GM19438 (cell line): ENCODE data around the gene OPCML.

Experiments
- ATAC-seq: cut with Tn5 transposase; IDR thresholded peaks from one replicate; pipeline ENCODE4 v1.9.1; 2021; ENCODE audit warnings: low read depth; ENCODE audit not compliant: unreplicated experiment

OPCML gene

GRCh38 chr11:133007027-133007584, 525.2 kb downstream of the OPCML start:
- no peak for ATAC-seq

DNA sequence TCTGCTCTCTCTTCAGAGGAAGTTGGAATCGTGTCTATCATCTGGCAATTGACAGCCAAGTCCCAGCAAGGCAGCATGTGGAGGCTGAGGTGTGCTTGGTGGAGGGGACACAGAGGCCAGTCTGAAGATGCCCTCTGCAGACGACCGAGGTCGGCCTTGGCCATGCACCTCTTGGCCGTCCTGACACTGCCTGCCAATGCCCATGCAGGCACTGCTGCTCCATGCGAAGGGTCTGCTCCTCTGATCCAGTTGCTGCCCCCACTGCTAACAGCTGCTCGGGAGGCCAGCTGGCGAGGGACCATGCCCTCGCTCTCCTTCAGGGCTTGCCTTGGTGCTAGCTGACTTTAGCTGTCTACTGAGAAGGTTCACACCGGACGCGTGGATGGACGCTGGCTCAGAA, 527.9 kb downstream of the OPCML start:
- no peak for ATAC-seq

- no peak for ATAC-seq
These were observed 532.8 kb downstream of the OPCML start for GRCh38 chr11:132999516-132999915.

GRCh38 chr11:132999031-132999430, 533.3 kb downstream of the OPCML start:
- no peak for ATAC-seq

DNA sequence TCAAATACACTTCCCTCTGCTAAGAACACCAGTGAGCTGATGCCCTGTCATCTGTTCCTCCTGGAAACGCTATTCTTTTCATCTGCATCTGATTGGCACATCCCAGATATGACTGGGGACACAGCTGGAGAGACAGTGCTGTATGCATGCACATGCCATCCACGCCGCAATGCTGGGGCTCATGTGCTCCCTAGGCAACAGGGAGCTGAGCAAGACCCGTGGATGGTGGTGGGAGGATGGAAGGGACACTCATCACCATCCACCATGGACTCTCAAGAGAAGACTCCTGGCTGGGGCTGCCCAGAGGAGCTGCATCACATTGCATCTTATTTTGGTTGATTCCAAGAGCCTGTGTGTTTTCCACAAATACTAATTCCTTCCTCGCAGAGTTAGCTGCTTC, 534.9 kb downstream of the OPCML start:
- ATAC-seq = no peak

GRCh38 chr11:132994966-132995365, 537.3 kb downstream of the OPCML start:
- no peak for ATAC-seq

DNA sequence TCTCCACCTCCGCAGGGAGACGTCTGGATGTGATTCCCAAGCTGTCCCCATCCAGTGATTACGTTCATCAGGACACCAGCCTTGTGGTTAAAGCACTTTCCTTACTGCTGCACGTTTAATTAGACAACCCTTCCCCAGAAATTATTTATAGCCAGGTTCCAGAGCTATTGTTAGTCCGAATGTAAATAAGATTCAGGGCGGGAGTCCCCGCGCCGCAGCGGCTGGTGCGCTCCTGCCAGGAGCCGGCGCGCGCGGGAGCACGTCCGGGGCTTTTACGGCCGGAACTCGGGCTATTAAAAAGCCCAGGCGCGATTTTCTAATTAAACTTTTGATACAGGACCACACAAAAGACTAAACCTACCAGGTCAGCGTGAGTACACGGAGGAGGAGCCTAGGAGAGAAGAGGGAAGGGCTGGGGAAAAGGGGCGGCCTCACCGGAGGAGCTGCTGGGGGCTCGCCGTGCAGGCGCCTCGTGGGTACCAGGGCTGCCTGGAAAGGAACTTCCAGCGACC, 538.3 kb downstream of the OPCML start:
- no peak for ATAC-seq

DNA sequence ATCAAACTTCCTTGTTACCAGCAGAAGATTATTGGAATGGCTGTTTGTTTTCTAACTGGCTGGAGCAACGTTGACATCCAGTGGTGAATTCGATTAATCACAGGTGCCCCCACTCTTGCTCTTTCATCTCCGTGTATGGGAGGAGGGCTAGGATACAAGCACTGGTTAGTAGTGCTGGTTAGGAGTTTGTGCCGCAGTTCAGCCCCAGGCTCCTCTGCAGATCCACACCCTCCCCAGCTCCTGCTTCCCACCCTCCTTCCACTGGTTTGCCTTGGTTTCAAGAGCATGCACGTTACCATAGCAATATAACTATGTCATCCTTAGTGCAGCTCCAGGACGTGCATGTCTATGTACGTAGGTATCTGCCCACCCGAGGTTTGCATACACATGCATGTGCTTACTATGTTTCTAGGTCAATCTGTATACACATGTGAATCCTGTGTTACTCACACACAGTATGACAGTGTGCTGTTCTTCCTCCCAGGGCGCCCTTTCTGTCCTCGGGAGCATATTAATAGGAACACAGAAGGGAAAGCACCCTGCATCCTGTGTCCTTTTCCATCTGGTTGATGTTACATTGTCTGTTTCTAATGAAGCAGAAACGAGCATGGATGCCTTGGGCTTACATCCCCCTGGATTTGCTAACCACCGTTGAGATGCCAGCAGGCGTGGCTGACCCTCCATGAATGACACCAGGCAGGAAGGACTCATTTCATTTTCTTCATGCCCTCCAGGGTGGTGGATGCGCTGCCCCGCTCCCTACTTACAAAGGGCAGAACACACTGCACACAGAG, 539.3 kb downstream of the OPCML start:
- no peak for ATAC-seq

- no peak for ATAC-seq
These were observed 543.9 kb downstream of the OPCML start for GRCh38 chr11:132988411-132988810.

DNA sequence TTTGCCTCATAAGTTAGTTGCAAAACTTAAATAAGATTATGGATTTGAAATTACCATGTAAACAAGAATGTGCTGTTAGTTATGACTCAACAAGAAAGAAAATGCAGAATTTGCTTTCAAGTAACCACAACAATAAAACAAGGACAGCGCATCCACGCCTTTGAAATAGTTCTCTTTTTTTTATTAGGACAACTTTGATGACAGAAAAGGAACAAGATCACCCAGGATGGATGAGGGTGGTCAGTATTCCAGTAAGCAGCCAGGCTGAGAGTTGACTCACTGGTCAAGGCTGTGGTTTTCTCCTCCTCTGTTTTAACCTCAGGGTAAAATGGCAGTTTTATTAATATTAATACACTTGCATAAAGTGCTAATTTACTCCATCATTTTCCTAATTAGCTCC, 544.4 kb downstream of the OPCML start:
- ATAC-seq = no peak

DNA sequence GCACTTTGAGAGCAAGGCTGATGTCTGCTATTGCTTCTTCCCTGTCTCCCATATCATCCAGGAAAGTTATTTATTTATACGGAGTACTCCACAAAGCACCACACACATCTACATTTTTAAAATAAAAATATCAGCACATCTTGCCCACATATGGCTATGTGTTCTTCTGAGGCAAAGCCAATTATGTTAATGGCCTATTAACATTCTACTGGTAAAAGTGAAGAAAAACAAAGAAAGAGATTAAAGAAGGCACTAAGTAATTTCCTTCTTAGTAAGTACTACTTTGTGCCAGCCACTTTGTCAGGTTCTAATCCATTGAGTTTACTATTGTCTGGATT, 548.7 kb downstream of the OPCML start:
- ATAC-seq = no peak

DNA sequence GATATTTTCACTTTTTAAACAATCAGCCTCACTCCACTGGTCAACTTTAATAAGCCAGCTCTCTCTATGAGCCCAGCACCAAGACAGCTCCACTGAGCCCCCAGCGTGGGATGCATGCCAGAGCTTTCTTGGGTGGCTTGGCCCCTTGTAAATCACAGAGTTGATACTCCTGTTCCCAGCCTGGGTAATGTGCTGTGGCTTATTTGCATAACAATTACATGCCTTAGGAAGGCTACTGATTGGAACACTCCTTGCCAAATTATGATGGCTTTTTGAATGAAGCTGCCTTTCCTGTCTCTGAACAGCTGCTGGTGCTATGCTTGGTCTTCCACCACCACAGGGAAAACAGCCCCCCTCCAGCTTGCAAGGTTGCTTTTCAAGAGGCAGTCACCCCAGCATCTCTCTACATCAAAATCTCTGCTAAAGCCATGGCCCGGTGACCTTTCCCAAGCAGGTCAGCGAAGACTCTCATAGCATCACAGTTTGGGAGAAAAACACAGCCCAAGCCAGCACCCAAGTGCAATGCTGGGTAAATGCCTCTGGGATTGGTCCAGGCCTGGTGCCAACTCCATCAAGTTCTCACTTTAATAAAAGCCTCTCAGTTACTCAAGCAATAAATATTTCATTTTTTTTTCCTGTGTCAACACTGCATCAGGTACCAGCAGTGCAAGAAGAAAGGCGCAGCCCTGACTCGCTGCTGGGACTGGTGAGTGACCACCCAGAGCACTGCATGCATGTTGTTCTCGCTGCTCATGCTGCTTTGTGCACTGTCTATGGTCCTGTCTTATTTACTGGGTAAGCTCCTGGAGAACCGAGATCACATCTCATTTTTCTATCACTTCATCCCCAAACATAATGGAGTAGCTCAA, 549.3 kb downstream of the OPCML start:
- ATAC-seq = no peak

DNA sequence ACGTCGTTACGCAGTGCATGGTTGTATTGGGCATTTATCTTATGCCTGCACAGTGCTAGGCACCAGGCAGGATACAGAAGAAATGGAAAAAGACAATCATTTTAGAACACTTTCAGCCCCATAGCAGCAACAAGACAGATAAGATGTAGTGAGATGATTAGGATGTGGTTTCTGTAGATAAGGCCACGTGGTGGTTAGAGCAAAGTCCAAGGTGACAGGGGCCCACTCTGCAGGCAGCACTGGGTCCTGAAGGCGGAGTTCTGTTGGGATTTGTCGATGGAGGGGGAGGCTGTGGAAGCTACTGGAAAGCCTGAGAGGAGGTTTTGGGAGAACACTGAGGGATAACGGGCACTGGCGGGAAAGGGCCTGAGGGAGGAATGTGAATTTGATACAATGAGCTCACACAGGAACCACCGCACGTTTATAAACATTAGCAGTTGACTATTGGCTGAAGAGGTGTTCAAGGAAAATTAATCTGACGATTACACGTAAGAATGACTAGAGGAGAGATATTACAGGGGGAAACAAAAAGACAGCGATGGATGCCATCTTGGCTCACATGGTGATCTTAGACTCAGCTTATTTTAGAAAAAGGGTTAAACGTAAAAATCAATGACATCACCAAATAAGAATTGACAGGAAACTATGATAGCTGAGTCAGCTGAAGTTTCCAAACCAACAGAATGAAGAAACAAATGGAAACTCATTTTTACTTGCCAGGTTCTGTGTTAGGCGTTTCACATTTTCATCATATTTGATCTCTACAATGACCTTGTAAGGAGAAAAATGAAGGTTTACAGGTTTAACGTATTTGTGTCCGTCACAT, 551.0 kb downstream of the OPCML start:
- no peak for ATAC-seq

GRCh38 chr11:132980670-132981069, 551.6 kb downstream of the OPCML start:
- ATAC-seq = no peak

DNA sequence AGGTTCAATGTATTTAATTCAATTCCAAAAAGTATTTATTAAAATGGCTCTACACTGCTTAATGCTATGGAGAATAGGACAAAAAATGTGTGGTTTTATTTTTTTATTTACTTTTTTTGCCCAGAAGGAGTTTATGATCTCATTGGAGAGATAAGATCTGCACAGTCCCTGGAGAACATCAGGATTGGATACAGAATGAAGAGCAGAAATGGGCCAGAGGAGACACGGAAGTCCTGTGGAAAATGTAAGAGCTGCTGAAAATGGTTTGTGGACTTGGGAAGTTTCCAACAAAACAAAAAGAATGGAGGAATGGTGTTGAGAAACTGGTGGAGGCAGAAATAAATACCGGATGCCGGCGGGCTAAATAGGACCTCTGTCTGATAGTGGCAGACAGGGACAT, 554.6 kb downstream of the OPCML start:
- ATAC-seq = no peak

DNA sequence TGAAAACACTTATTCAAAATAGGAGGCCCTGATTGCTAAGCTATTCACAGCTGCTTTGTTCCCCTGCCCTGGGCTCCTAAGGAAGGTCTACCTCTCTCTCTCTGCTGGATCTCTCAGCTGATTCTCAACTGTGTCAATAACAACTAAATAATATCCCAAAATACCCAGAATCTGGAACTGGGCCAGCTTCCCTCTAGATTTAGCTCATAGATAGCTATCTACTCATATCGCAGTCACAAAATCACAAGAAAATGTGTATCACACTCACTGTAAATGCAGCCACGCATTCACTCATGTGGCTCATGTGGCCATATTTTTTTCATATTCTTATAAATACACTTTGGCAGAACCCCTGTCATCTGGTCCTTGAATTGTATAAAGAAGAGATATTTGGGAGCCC, 555.1 kb downstream of the OPCML start:
- no peak for ATAC-seq

GRCh38 chr11:132976115-132976514, 556.2 kb downstream of the OPCML start:
- ATAC-seq = no peak

DNA sequence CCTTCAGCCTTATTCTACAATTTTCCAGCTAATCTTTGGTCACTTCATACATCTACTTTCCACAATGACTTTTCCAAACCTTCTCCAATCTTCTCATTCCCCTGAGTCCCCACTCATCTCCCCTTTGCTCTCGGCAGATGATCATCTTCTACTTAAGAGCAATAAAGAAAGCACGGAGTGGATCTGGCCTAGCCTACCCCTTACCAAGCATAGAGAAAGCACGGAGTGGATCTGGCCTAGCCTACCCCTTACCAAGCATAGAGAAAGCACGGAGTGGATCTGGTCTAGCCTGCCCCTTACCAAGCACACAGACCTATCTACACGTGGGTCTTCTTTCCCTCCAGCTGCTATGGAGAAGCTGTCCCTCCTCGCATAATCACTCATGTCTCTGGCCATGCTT, 558.6 kb downstream of the OPCML start:
- ATAC-seq = no peak

DNA sequence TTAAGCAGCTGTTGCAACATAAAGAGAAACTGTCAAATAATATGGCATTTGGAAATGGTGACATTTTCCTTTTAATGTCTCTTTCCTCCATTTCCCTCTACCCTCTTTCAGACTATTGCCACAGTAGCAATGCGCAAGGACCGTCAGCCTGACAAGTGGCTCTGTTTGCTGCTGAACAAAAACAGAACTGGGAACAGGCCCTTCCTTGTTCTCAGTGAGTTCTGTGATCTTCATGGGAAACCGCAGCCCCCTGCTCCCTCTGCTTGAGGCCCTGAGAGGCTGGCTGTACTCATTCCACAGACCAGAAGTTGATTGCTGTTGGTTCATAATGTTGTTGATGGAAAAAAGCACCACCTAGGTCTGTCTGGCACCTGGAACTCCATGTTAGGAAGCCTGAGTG, 559.7 kb downstream of the OPCML start:
- no peak for ATAC-seq

DNA sequence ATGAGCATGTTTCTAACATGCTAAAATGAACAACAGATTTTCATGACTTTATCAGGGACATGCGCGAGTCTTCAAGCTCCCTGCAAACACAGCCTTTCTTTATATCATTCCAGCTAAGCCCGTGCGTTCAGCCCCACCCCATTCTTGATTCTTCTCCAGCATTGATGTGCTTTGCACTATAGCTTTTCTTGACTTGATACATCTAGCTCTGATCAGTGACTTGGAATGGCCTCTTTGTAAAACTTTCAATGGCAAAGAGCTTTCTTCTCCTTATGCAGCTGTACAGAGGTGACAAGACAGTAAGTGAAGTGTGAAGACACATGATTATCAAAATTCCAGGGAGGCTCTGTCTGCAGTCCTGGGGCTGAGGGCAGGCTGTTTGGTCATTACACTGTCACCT, 561.0 kb downstream of the OPCML start:
- ATAC-seq = no peak

DNA sequence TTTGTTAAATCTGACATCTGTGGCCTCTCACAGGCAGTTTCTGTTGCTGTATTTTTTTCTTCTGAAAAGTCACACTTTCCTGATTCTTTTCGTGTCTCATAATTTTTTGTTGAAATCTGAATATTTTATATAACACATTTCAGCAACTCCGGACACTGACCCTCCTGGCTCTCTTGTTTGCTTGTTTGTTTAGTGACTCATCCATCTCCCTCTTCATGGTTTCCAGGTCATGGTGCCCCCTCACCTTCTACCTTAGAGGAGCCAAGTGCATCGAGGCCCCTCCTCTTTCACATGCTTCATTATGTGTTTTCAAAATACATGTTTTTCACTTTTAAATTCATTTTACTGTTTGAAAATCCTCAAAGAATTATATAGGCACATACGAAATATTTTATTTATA, 562.4 kb downstream of the OPCML start:
- ATAC-seq = no peak
